Measurements from ENCODE around the gene ROCK2.

GRCh38 chr2:11140492-11140891, 203.9 kb downstream of the ROCK2 start:
- no peak for TF ChIP-seq ATF6 (CRISPR knock-in tag; IDR thresholded peaks at IDR 0.05)
- TF ChIP-seq, protein P1, sequence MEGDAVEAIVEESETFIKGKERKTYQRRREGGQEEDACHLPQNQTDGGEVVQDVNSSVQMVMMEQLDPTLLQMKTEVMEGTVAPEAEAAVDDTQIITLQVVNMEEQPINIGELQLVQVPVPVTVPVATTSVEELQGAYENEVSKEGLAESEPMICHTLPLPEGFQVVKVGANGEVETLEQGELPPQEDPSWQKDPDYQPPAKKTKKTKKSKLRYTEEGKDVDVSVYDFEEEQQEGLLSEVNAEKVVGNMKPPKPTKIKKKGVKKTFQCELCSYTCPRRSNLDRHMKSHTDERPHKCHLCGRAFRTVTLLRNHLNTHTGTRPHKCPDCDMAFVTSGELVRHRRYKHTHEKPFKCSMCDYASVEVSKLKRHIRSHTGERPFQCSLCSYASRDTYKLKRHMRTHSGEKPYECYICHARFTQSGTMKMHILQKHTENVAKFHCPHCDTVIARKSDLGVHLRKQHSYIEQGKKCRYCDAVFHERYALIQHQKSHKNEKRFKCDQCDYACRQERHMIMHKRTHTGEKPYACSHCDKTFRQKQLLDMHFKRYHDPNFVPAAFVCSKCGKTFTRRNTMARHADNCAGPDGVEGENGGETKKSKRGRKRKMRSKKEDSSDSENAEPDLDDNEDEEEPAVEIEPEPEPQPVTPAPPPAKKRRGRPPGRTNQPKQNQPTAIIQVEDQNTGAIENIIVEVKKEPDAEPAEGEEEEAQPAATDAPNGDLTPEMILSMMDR (IDR thresholded peaks at IDR 0.05), result no peak
- no peak for TF ChIP-seq RORB (CRISPR knock-in tag; IDR thresholded peaks at IDR 0.05)
- no peak for TF ChIP-seq MAX (CRISPR knock-in tag; IDR thresholded peaks at IDR 0.05)
- TF ChIP-seq SP1 (CRISPR knock-in tag; conservative IDR thresholded peaks at IDR 0.05), result no peak
- TF ChIP-seq, protein P2, sequence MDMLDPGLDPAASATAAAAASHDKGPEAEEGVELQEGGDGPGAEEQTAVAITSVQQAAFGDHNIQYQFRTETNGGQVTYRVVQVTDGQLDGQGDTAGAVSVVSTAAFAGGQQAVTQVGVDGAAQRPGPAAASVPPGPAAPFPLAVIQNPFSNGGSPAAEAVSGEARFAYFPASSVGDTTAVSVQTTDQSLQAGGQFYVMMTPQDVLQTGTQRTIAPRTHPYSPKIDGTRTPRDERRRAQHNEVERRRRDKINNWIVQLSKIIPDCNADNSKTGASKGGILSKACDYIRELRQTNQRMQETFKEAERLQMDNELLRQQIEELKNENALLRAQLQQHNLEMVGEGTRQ (CRISPR knock-in tag; IDR thresholded peaks at IDR 0.05), result no peak
- no peak for TF ChIP-seq FOXK1 (CRISPR knock-in tag; IDR thresholded peaks at IDR 0.05)
- TF ChIP-seq, protein P3, sequence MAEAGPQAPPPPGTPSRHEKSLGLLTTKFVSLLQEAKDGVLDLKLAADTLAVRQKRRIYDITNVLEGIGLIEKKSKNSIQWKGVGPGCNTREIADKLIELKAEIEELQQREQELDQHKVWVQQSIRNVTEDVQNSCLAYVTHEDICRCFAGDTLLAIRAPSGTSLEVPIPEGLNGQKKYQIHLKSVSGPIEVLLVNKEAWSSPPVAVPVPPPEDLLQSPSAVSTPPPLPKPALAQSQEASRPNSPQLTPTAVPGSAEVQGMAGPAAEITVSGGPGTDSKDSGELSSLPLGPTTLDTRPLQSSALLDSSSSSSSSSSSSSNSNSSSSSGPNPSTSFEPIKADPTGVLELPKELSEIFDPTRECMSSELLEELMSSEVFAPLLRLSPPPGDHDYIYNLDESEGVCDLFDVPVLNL (CRISPR knock-in tag; IDR thresholded peaks at IDR 0.05; ENCODE audit: borderline replicate concordance, low read depth), result no peak
- no peak for TF ChIP-seq JUN (CRISPR knock-in tag; IDR thresholded peaks at IDR 0.05)
- TF ChIP-seq, protein P4, sequence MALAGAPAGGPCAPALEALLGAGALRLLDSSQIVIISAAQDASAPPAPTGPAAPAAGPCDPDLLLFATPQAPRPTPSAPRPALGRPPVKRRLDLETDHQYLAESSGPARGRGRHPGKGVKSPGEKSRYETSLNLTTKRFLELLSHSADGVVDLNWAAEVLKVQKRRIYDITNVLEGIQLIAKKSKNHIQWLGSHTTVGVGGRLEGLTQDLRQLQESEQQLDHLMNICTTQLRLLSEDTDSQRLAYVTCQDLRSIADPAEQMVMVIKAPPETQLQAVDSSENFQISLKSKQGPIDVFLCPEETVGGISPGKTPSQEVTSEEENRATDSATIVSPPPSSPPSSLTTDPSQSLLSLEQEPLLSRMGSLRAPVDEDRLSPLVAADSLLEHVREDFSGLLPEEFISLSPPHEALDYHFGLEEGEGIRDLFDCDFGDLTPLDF (CRISPR knock-in tag; IDR thresholded peaks at IDR 0.05), result no peak
- TF ChIP-seq, protein P5, sequence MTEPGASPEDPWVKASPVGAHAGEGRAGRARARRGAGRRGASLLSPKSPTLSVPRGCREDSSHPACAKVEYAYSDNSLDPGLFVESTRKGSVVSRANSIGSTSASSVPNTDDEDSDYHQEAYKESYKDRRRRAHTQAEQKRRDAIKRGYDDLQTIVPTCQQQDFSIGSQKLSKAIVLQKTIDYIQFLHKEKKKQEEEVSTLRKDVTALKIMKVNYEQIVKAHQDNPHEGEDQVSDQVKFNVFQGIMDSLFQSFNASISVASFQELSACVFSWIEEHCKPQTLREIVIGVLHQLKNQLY (CRISPR knock-in tag; IDR thresholded peaks at IDR 0.05), result no peak
- no peak for TF ChIP-seq IRF2 (CRISPR knock-in tag; IDR thresholded peaks at IDR 0.05; ENCODE audit: borderline replicate concordance, low read depth)

Measured in WTC11 (cell line).